Keratinocyte (primary cell): ENCODE measurements around the gene IL21R. TPM values are rescaled to one million over a fixed set of nuclear protein-coding genes. Genes with fewer than 3 reads are reported as not detected.

Source experiments
- DNase-seq: peaks from one replicate; pipeline ENCODE4 v3.0.0-alpha.2; 2011; ENCODE audit warnings: low read depth, missing footprints, low spot score
- FAIRE-seq: peaks from 2 replicates; lab custom pipeline; 2011; peaks lifted over from hg19 to GRCh38; lab: Jason Lieb, UNC
- H2AFZ ChIP-seq: 2 replicates; pipeline ENCODE4 v1.6.0; 2012; ENCODE audit warnings: low read length, control low read depth, inconsistent platforms; ENCODE audit not compliant: control insufficient read depth
- H3K27ac ChIP-seq: 2 replicates; pipeline ENCODE4 v1.5.1; 2011; ENCODE audit warnings: low read length; ENCODE audit not compliant: control insufficient read depth, insufficient read depth
- H3K27me3 ChIP-seq: 3 replicates; pipeline ENCODE4 v1.6.0; 2011; ENCODE audit warnings: low read length; ENCODE audit not compliant: control insufficient read depth, insufficient read depth; ENCODE audit errors: extremely low read depth
- H3K36me3 ChIP-seq, 2 experiments: 2 replicates in 1 of 2; 3 replicates in 1 of 2; pipeline ENCODE4 v1.5.1; 2011; ENCODE audit warnings: low read length in 2 of 2, mild to moderate bottlenecking in 1 of 2; ENCODE audit not compliant: control insufficient read depth in 2 of 2, insufficient read depth in 2 of 2; ENCODE audit errors: extremely low read depth in 1 of 2
- H3K4me1 ChIP-seq: 3 replicates; pipeline ENCODE4 v1.5.1; 2011; ENCODE audit warnings: low read length; ENCODE audit not compliant: control insufficient read depth, insufficient read depth; ENCODE audit errors: extremely low read depth
- H3K4me2 ChIP-seq: 3 replicates; pipeline ENCODE4 v1.6.0; 2011; ENCODE audit warnings: low read depth, low read length; ENCODE audit not compliant: control insufficient read depth, insufficient read depth; ENCODE audit errors: extremely low read depth
- H3K4me3 ChIP-seq, 3 experiments: fragments of 200-600 bp in 1 of 3; sonication (generic) in 1 of 3; 2 replicates in 2 of 3; 3 replicates in 1 of 3; pipeline ENCODE4 v1.5.1; 2011 to 2016; ENCODE audit warnings: low read length in 3 of 3, mild to moderate bottlenecking in 3 of 3, control low read depth in 2 of 3, inconsistent platforms in 1 of 3, low read depth in 1 of 3, mixed read lengths in 1 of 3, mixed run types in 1 of 3, moderate library complexity in 1 of 3; ENCODE audit not compliant: control insufficient read depth in 2 of 3, insufficient read depth in 2 of 3; ENCODE audit errors: extremely low read depth in 1 of 3
- H3K79me2 ChIP-seq: 2 replicates; pipeline ENCODE4 v1.6.0; 2012; ENCODE audit warnings: low read length; ENCODE audit not compliant: control insufficient read depth, insufficient read depth
- H3K9ac ChIP-seq: 3 replicates; pipeline ENCODE4 v1.6.0; 2011; ENCODE audit warnings: low read length; ENCODE audit not compliant: control insufficient read depth, insufficient read depth; ENCODE audit errors: extremely low read depth
- H3K9me1 ChIP-seq: 3 replicates; pipeline ENCODE4 v1.6.0; 2011; ENCODE audit warnings: low read length; ENCODE audit not compliant: control insufficient read depth, insufficient read depth; ENCODE audit errors: extremely low read depth
- H3K9me3 ChIP-seq: 2 replicates; pipeline ENCODE4 v1.5.1; 2012; ENCODE audit warnings: low read depth, low read length; ENCODE audit not compliant: control insufficient read depth
- H4K20me1 ChIP-seq: 3 replicates; pipeline ENCODE4 v1.6.0; 2011; ENCODE audit warnings: low read length; ENCODE audit not compliant: control insufficient read depth, insufficient read depth; ENCODE audit errors: extremely low read depth
- EZH2 ChIP-seq: IDR thresholded peaks from one replicate; pipeline ENCODE4 v1.6.1; 2012; ENCODE audit warnings: inconsistent platforms, mild to moderate bottlenecking, low read length, moderate library complexity
- dilution Hi-C: fragments of 300-500 bp; cut with MboI; formaldehyde crosslinking; loops from one replicate; pipeline ENCODE4 v1.7.0; 2020; ENCODE audit warnings: low sequenced_read_pairs; ENCODE audit not compliant: extremely low pct_ligation_motif_present
- polyA plus RNA-seq, 5 experiments: library from polyadenylated mRNA; depleted of rRNA in 3 of 5; stranded (reverse) in 3 of 5; stranded (forward) in 1 of 5; unstranded in 1 of 5; fragments of >200 nt; gene quantifications; 1 replicate in 1 of 5; 2 replicates in 3 of 5; 3 replicates in 1 of 5; pipeline versions ENCODE4 v1.2.1 to v1.2.3, GENCODE V29; 2011 to 2012; ENCODE audit warnings: missing spikeins in 2 of 5, low read depth in 1 of 5, low replicate concordance in 1 of 5
- TF ChIP-seq, protein P1 (sequence below), 3 experiments: IDR thresholded peaks in 1 of 3; conservative IDR thresholded peaks in 1 of 3; optimal IDR thresholded peaks in 1 of 3; 2 replicates in 2 of 3; 3 replicates in 1 of 3; pipeline versions ENCODE3 to v1.5.1; 2011; ENCODE audit warnings: low read length in 3 of 3, mild to moderate bottlenecking in 3 of 3, moderate library complexity in 2 of 3, control low read depth in 1 of 3, inconsistent platforms in 1 of 3; ENCODE audit not compliant: insufficient read depth in 2 of 3; ENCODE audit errors: extremely low read depth in 1 of 3

Gene IL21R
- polyA plus RNA-seq, 1 donor (not counting 4 experiments of a cell fraction or from before 2014, with no cell fraction given) = 0.12 TPM

DNA sequence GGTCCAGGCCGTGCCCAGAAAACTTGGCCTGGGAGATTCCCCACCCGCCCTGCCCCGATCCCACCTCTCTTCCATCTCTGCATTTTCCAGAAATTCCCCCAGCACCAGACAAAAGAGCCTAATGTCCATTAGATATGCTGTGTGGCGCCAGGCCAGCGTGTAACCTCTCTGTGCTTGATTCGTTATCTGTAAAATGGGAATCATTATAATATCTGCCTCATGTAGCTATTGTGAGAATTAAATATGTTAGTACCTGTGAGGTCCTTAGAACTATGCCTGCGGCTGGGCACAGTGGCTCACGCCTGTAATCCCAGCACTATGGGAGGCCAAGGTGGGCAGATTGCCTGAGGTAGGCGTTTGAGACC, 33.6 kb upstream of the IL21R start:
- dilution Hi-C loops = no loop called here

DNA sequence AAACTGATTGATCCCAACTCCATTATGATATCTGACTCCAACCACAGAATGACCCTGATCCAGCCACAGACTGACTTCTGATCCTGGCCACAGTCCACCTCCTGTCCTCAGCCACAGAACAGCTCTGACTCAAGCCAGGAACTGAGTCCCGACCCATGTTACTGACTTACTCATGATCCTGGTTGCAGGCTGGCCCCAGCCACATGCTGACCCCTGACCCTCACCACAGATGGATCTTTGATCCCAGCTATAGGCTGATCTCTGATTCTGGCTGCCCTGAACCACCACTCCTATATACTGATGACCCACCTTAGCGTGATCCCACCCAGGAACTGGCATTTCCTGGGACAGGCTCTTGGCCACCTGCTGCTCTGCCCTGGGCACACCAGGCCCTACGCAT, 32.2 kb upstream of the IL21R start:
- no peak for TF ChIP-seq EZH2
- TF ChIP-seq, protein P1, sequence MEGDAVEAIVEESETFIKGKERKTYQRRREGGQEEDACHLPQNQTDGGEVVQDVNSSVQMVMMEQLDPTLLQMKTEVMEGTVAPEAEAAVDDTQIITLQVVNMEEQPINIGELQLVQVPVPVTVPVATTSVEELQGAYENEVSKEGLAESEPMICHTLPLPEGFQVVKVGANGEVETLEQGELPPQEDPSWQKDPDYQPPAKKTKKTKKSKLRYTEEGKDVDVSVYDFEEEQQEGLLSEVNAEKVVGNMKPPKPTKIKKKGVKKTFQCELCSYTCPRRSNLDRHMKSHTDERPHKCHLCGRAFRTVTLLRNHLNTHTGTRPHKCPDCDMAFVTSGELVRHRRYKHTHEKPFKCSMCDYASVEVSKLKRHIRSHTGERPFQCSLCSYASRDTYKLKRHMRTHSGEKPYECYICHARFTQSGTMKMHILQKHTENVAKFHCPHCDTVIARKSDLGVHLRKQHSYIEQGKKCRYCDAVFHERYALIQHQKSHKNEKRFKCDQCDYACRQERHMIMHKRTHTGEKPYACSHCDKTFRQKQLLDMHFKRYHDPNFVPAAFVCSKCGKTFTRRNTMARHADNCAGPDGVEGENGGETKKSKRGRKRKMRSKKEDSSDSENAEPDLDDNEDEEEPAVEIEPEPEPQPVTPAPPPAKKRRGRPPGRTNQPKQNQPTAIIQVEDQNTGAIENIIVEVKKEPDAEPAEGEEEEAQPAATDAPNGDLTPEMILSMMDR (optimal IDR thresholded peaks at IDR 0.05 in 1 of 3, IDR thresholded peaks at IDR 0.05 in 1 of 3, conservative IDR thresholded peaks at IDR 0.05 in 1 of 3; ENCODE audit: extremely low read depth in 1 of 3, insufficient read depth in 2 of 3, low read length in 3 of 3) = no peak
- H3K4me1 ChIP-seq = peaks cover 25% of the 10 kb centered on the region
- peaks cover 4% of the 10 kb centered on the region for H3K9me3 ChIP-seq
- no peak overlapping the region for H3K4me2 ChIP-seq
- no peak overlapping the region for H3K4me3 ChIP-seq
- no peak overlapping the region for H2AFZ ChIP-seq
- no peaks in the 10 kb centered on the region for H3K79me2 ChIP-seq
- H3K9ac ChIP-seq = no peak overlapping the region
- dilution Hi-C loops = no loop called here
- no peaks in the 10 kb centered on the region for H3K36me3 ChIP-seq
- peaks cover under 1% of the 10 kb centered on the region for H4K20me1 ChIP-seq
- H3K27ac ChIP-seq = no peak overlapping the region
- no peaks in the 10 kb centered on the region for H3K27me3 ChIP-seq
- no peaks in the 10 kb centered on the region for H3K9me1 ChIP-seq
- DNase-seq (no peak), FAIRE-seq (no peak)

More for the DNA sequence above, 33.6 kb upstream of the IL21R start:
- Histone ChIP-seq H4K20me1 (peaks cover 3% of the 10 kb centered on the region), H3K4me2 (no peak overlapping the region), H3K4me1 (peaks cover 40% of the 10 kb centered on the region), H3K4me3 (no peak overlapping the region), H3K27ac (no peak overlapping the region), H3K9ac (no peak overlapping the region), H3K27me3 (no peaks in the 10 kb centered on the region), H3K9me1 (no peaks in the 10 kb centered on the region), H3K79me2 (no peaks in the 10 kb centered on the region), H3K36me3 (peaks cover 4 to 9% of the 10 kb centered on the region in 2 experiments), H2AFZ (no peak overlapping the region), H3K9me3 (peaks cover 4% of the 10 kb centered on the region)
- FAIRE-seq (no peak), DNase-seq (no peak)
- TF ChIP-seq EZH2 = no peak
- TF ChIP-seq, protein P1 (optimal IDR thresholded peaks at IDR 0.05 in 1 of 3, IDR thresholded peaks at IDR 0.05 in 1 of 3, conservative IDR thresholded peaks at IDR 0.05 in 1 of 3; ENCODE audit: extremely low read depth in 1 of 3, insufficient read depth in 2 of 3, low read length in 3 of 3) = no peak
